Omental fat pad (tissue), 4 donors: Measurements from ENCODE around the gene DMRTC2. TPM values are rescaled to one million over a fixed set of nuclear protein-coding genes. Genes with fewer than 3 reads are reported as not detected.

Experiments used
- ATAC-seq: fragments of 150-250 bp; one replicate; pipeline ENCODE4 v1.9.1; 2016; ENCODE audit warnings: mild to moderate bottlenecking, moderate library complexity; ENCODE audit not compliant: low FRiP score
- DNase-seq: peaks from one replicate; pipeline ENCODE4 v3.0.0-alpha.2; 2019; ENCODE audit warnings: low spot score
- CTCF ChIP-seq, 3 donors: fragments of 450-650 bp; IDR thresholded peaks; one replicate each; pipeline ENCODE4 v1.5.1; 2016 to 2017; ENCODE audit warnings: antibody characterized with exemption in 3 of 3, mild to moderate bottlenecking in 3 of 3, moderate library complexity in 2 of 3
- total RNA-seq, 4 donors: library from RNA; depleted of rRNA; stranded (reverse); fragments of >200 nt; gene quantifications; one replicate each; pipeline ENCODE4 v1.1.0, GENCODE V29; 2016

The DMRTC2 gene
- total RNA-seq, 4 donors from 2014 or later = not detected

GRCh38 chr19:41845051-41845590, 279 bp downstream of the DMRTC2 start:
- TF ChIP-seq CTCF (IDR thresholded peaks at IDR 0.05) = no peak
- no peak for ATAC-seq
- DNase-seq = no peak

GRCh38 chr19:41847351-41848105, 2.7 kb downstream of the DMRTC2 start:
- no peak for ATAC-seq
- no peak for TF ChIP-seq CTCF (IDR thresholded peaks at IDR 0.05)
- no peak for DNase-seq

GRCh38 chr19:41848666-41849065, 3.8 kb downstream of the DMRTC2 start:
- ATAC-seq (no peak), DNase-seq (no peak)
- no peak for TF ChIP-seq CTCF (IDR thresholded peaks at IDR 0.05)

GRCh38 chr19:41849067-41849466, 4.2 kb downstream of the DMRTC2 start:
- ATAC-seq = no peak
- no peak for DNase-seq
- TF ChIP-seq CTCF (IDR thresholded peaks at IDR 0.05) = no peak

- TF ChIP-seq CTCF (IDR thresholded peaks at IDR 0.05) = no peak
- no peak for ATAC-seq
- no peak for DNase-seq
Measured at GRCh38 chr19:41850381-41850780, 5.5 kb downstream of the DMRTC2 start.

- TF ChIP-seq CTCF (IDR thresholded peaks at IDR 0.05) = no peak
- DNase-seq = no peak
- ATAC-seq = no peak
Measured at GRCh38 chr19:41851456-41851855, 6.6 kb downstream of the DMRTC2 start.

GRCh38 chr19:41853344-41853743, 8.5 kb downstream of the DMRTC2 start:
- ATAC-seq = no peak
- no peak for DNase-seq
- no peak for TF ChIP-seq CTCF (IDR thresholded peaks at IDR 0.05)
